ENCODE measurements around the gene C1orf174. TPM values are rescaled to one million over a fixed set of nuclear protein-coding genes. Genes with fewer than 3 reads are reported as not detected.

C1orf174 gene
- total and polyA plus RNA-seq, 12 donors: 7.5 to 13.4 (median 10.9) TPM

DNA sequence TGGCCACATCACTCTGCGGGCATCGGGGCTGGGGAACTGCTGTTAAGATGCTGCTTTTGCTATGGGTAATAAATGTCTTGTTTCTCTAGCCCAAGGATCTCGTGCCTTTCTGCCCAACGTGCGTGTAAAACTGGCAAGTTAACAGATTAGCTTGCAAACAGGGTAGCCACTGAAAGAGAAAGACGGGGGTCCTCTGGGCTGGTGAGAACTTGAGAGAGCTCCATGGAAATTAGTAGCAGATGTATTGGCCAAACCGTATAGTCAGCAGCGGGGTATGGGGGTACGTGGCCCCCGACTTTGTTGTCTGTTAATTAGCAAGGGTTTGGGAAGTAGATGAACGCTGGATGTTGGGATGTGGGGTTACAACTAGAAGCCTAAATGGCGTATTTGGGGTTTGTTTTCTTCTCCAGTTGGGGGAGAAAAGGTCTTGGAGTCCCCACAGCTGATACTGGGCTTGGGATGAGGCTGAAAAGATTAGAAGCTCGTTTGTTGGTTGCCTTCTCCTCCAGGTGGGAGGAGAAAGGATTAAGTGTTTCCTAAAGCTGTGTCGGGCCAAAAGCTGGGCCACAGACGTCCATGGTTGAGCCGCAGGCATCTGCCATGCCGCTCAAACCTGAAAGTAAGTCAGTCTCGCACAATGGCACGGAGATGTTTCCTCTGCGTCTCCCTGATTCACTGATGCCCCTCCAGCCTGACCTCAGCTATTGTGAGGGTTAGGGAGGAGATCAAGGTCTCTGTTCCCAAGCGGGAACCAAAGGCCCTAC lies 32.3 kb upstream of the C1orf174 start:
- DNase-seq: no peak
- no peaks in the 10 kb centered on the region for H3K4me1 ChIP-seq
- no peak overlapping the region for H3K27ac ChIP-seq
- H3K4me3 ChIP-seq: no peak overlapping the region
- peaks cover 0 to 25% (median 0%) of the 10 kb centered on the region in 11 donors for H3K9me3 ChIP-seq
- no peak for TF ChIP-seq CTCF (IDR thresholded peaks at IDR 0.05)
- WGBS, 2 donors: 71 to 74% methylated on average over 21 of the region's 21 CpGs
- peaks cover 0 to 44% (median 36%) of the 10 kb centered on the region in 7 donors for H3K27me3 ChIP-seq
- H3K36me3 ChIP-seq: no peaks in the 10 kb centered on the region
- intact Hi-C loops (cut with DNase I): no loop called here
- ATAC-seq: no peak

DNA sequence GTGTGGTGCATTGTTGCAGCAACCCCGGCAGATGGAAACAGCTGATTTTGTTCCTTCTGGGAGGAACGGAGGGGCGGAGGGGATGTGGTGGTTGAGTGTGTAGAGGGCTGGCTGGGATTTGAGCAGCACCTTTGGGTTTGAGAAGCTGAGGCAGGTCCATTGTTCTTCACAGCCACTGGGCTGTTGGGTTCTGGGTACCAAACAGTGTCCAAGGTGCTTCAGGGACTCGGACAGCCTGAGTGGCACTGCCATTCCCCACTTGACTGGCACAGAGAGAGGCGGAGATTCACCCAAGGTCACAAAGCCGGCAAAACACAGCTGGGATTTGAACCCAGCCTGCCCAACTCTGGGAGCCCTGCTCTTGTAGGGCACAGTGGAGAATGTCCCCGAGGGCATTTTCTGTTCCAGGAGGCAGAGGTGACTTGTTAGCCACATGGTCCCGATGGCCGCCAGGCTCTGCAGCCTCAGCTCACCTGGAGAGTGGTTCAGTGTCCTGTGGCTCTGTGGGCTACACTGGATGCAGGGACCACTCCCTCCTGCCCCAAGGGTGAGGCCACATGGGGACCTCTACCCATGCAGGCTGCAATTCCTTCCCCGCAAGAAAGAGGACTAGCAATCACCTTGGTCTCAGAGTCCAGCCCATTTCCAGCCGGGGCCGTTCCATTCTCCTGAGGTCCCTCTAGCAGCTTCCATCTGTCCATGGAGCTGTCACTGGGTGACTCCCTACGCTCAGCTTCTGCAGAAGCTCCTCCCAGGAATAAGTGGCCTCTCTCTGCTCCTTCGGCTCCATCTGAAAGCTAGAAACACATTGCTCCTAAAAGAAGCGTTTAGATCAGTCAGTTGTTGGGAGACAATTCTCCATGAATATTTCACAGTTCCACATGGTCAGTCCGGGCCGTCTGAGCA lies 31.2 kb upstream of the C1orf174 start:
- H3K27me3 ChIP-seq: peaks cover 0 to 44% (median 36%) of the 10 kb centered on the region in 7 donors
- whole genome bisulfite sequencing, 2 donors: 65 to 67% methylated on average over 17 of the region's 17 CpGs
- ATAC-seq (no peak), DNase-seq (no peak)
- no peak overlapping the region for H3K4me3 ChIP-seq
- no peak for TF ChIP-seq CTCF (IDR thresholded peaks at IDR 0.05)
- peaks cover 0 to 14% (median 0%) of the 10 kb centered on the region in 11 donors for H3K9me3 ChIP-seq
- no peak overlapping the region for H3K27ac ChIP-seq
- intact Hi-C loops (cut with DNase I): no loop called here
- no peaks in the 10 kb centered on the region for H3K4me1 ChIP-seq
- no peaks in the 10 kb centered on the region for H3K36me3 ChIP-seq

DNA sequence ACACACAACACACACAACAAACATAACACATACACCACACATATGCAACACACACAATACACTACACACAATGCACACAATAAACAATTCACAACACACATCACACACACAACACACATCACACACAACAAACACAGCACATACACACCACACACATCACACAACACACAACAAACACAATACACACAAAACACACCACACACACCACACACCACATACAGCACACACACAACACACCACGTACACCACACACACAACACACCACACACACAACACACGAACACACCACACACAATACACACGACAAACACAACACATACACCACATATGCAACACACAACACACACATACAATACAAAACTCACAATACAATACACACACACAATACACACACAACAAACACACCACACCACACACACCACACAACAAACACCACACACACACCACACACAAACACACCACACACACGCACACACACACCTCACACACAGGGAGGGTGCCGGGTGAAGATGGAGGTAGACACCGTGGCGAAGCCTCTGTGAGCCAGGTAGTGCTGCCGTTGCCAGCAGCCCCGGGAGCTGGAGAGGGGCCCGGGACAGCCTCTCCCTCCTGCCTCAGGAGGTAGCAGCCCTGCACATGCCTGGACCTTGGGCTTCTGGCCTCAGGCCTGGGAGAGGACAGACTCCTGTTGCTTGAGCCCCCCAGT lies 30.4 kb upstream of the C1orf174 start:
- Histone ChIP-seq H3K27ac (no peak overlapping the region), H3K36me3 (no peaks in the 10 kb centered on the region), H3K27me3 (peaks cover 0 to 49% (median 39%) of the 10 kb centered on the region in 7 donors), H3K4me1 (no peaks in the 10 kb centered on the region), H3K4me3 (no peak overlapping the region), H3K9me3 (peaks cover 0 to 9% (median 0%) of the 10 kb centered on the region in 11 donors)
- 63 to 77% methylated on average over 10 of the region's 10 CpGs for WGBS, 2 donors
- DNase-seq (no peak), ATAC-seq (no peak)
- no peak for TF ChIP-seq CTCF (IDR thresholded peaks at IDR 0.05)
- intact Hi-C loops (cut with DNase I): no loop called here

GRCh38 chr1:3929126-3929525 lies 29.1 kb upstream of the C1orf174 start:
- no peak for TF ChIP-seq CTCF (IDR thresholded peaks at IDR 0.05)
- WGBS, 2 donors: 85% methylated on average over 5 of the region's 5 CpGs
- no peak overlapping the region for H3K4me3 ChIP-seq
- H3K9me3 ChIP-seq: no peaks in the 10 kb centered on the region
- no peaks in the 10 kb centered on the region for H3K36me3 ChIP-seq
- no peak overlapping the region for H3K27ac ChIP-seq
- intact Hi-C loops (cut with DNase I): no loop called here
- DNase-seq: no peak
- H3K4me1 ChIP-seq: no peaks in the 10 kb centered on the region
- ATAC-seq: no peak
- H3K27me3 ChIP-seq: peaks cover 0 to 56% (median 45%) of the 10 kb centered on the region in 7 donors

Data from heart right ventricle (tissue), 16 donors.